DND-41 (cell line): ENCODE results near the gene ANKHD1.

Experiments
- CTCF ChIP-seq: IDR thresholded peaks from 2 replicates; pipeline ENCODE4 v1.5.1; 2012; ENCODE audit warnings: borderline replicate concordance, low read length, moderate library complexity, mild to moderate bottlenecking; ENCODE audit not compliant: poor library complexity, severe bottlenecking; ENCODE audit errors: extremely low read depth
- EZH2 ChIP-seq: IDR thresholded peaks from 3 replicates; pipeline ENCODE4 v1.6.1; 2012; ENCODE audit warnings: borderline replicate concordance, low read depth, mild to moderate bottlenecking, moderate library complexity, low read length, inconsistent platforms; ENCODE audit not compliant: severe bottlenecking

GRCh38 chr5:140391312-140391711 lies 10.3 kb upstream of the ANKHD1 start:
- TF ChIP-seq CTCF = no peak
- TF ChIP-seq EZH2 = no peak
